GM12872 (cell line): ENCODE measurements around the gene TNFSF15.

Experiments used
- CTCF ChIP-seq: IDR thresholded peaks from 3 replicates; pipeline ENCODE4 v1.5.1; 2011; ENCODE audit warnings: low read depth, mild to moderate bottlenecking, low read length, moderate library complexity; ENCODE audit not compliant: insufficient read depth

Gene TNFSF15

GRCh38 chr9:114810614-114811013 lies 4.8 kb upstream of the TNFSF15 start:
- no peak for TF ChIP-seq CTCF

- no peak for TF ChIP-seq CTCF
Measured at GRCh38 chr9:114806526-114806900, 674 bp upstream of the TNFSF15 start.

GRCh38 chr9:114804505-114804904 lies 1.3 kb downstream of the TNFSF15 start:
- no peak for TF ChIP-seq CTCF

GRCh38 chr9:114803479-114804265 lies 2.2 kb downstream of the TNFSF15 start:
- TF ChIP-seq CTCF = no peak

GRCh38 chr9:114799925-114800324 lies 5.9 kb downstream of the TNFSF15 start:
- TF ChIP-seq CTCF = no peak

GRCh38 chr9:114799441-114799840 lies 6.4 kb downstream of the TNFSF15 start:
- no peak for TF ChIP-seq CTCF

GRCh38 chr9:114798780-114799427 lies 6.9 kb downstream of the TNFSF15 start:
- no peak for TF ChIP-seq CTCF
